HepG2 (cell line): ENCODE data around the gene POLR2F. TPM values are rescaled to one million over a fixed set of nuclear protein-coding genes. Genes with fewer than 3 reads are reported as not detected.

Experiments used
- EP300 ChIP-seq, 3 experiments: sonication (generic) in 1 of 3; formaldehyde crosslinking in 1 of 3; IDR thresholded peaks; 2 replicates each; pipeline versions ENCODE4 v1.5.1 to v1.6.1; 2011 to 2020; ENCODE audit warnings: low read depth in 2 of 3, low read length in 2 of 3, borderline replicate concordance in 1 of 3, improper control_type of control experiment in 1 of 3, mild to moderate bottlenecking in 1 of 3, missing genetic modification reagents in 1 of 3, moderate library complexity in 1 of 3
- HNF4A ChIP-seq: sonication (generic); formaldehyde crosslinking; IDR thresholded peaks from 2 replicates; pipeline ENCODE4 v1.4.0; 2020; ENCODE audit warnings: missing genetic modification reagents
- IRF2 ChIP-seq: IDR thresholded peaks from 2 replicates; pipeline ENCODE4 v1.6.1; 2018; ENCODE audit warnings: missing genetic modification reagents, missing compliant biosample characterization
- ISL2 ChIP-seq: sonication (generic); formaldehyde crosslinking; IDR thresholded peaks from 2 replicates; pipeline ENCODE4 v1.5.0; 2020; ENCODE audit warnings: missing genetic modification reagents
- KDM5A ChIP-seq: fragments of 200-600 bp; sonication (generic); IDR thresholded peaks from 2 replicates; pipeline ENCODE4 v1.7.0; 2018; ENCODE audit warnings: antibody characterized with exemption, mild to moderate bottlenecking, low read length, borderline replicate concordance
- MED1 ChIP-seq: sonication (generic); formaldehyde crosslinking; IDR thresholded peaks from 2 replicates; pipeline ENCODE4 v1.4.0; 2020; ENCODE audit warnings: missing genetic modification reagents
- NR2F6 ChIP-seq, 2 experiments: IDR thresholded peaks; 2 replicates each; pipeline ENCODE4 v1.6.1; 2016; ENCODE audit warnings: antibody characterized with exemption in 1 of 2, mild to moderate bottlenecking in 1 of 2
- RBFOX2 ChIP-seq: fragments of 200-400 bp; formaldehyde crosslinking; IDR thresholded peaks from 2 replicates; pipeline ENCODE4 v1.6.1; 2017; ENCODE audit warnings: low read depth, mild to moderate bottlenecking, low read length
- SOX13 ChIP-seq, 3 experiments: fragments of 450-650 bp in 1 of 3; sonication (generic) in 1 of 3; formaldehyde crosslinking in 1 of 3; IDR thresholded peaks in 2 of 3; conservative IDR thresholded peaks in 1 of 3; 2 replicates each; pipeline versions ENCODE4 v1.5.0 to v1.6.1; 2016 to 2020; ENCODE audit warnings: antibody characterized with exemption in 1 of 3, mild to moderate bottlenecking in 1 of 3, missing compliant biosample characterization in 1 of 3, missing genetic modification reagents in 1 of 3, moderate library complexity in 1 of 3
- SOX6 ChIP-seq, 2 experiments: fragments of 450-650 bp in 1 of 2; sonication (generic) in 1 of 2; formaldehyde crosslinking in 1 of 2; IDR thresholded peaks; 2 replicates each; pipeline versions ENCODE4 v1.4.0 to v1.6.1; 2017 to 2020; ENCODE audit warnings: antibody characterized with exemption in 1 of 2, mild to moderate bottlenecking in 1 of 2, missing genetic modification reagents in 1 of 2
- ZNF570 ChIP-seq: sonication (generic); formaldehyde crosslinking; IDR thresholded peaks from 2 replicates; pipeline ENCODE4 v1.4.0; 2020; ENCODE audit warnings: mild to moderate bottlenecking, missing genetic modification reagents, borderline replicate concordance
- polyA plus RNA-seq, 8 experiments: library from polyadenylated mRNA; depleted of rRNA in 3 of 8; stranded (reverse) in 7 of 8; unstranded in 1 of 8; fragments of >200 nt; fragmentation: Illumina TruSeq in 4 of 8; extraction: Trizol in 4 of 8; gene quantifications; 2 replicates each; pipeline versions ENCODE4 v1.2.1 to v1.2.3, GENCODE V29; 2011 to 2016; ENCODE audit warnings: low read depth in 4 of 8, missing spikeins in 1 of 8, mixed read lengths in 1 of 8; ENCODE audit not compliant: insufficient read depth in 1 of 8
- total RNA-seq, 5 experiments: library from RNA; depleted of rRNA; stranded (reverse); fragments of >200 nt; fragmentation: Illumina TruSeq; extraction: Trizol; gene quantifications; 2 replicates each; pipeline ENCODE4 v1.2.3, GENCODE V29; 2016; ENCODE audit warnings: low read depth in 1 of 5
- TF ChIP-seq, protein P1 (sequence below): sonication (generic); formaldehyde crosslinking; IDR thresholded peaks from 2 replicates; pipeline ENCODE4 v1.5.1; 2020; ENCODE audit warnings: mild to moderate bottlenecking, missing genetic modification reagents, moderate library complexity
- TF ChIP-seq, protein P2 (sequence below): sonication (generic); formaldehyde crosslinking; IDR thresholded peaks from 2 replicates; pipeline ENCODE4 v1.5.1; 2020; ENCODE audit warnings: mild to moderate bottlenecking, missing genetic modification reagents, moderate library complexity
- TF ChIP-seq, protein P3 (sequence below): sonication (generic); formaldehyde crosslinking; IDR thresholded peaks from 2 replicates; pipeline ENCODE4 v1.4.0; 2020; ENCODE audit warnings: low read depth, missing genetic modification reagents
- TF ChIP-seq, protein P4 (sequence below): sonication (generic); formaldehyde crosslinking; IDR thresholded peaks from 2 replicates; pipeline ENCODE4 v1.5.0; 2020; ENCODE audit warnings: mild to moderate bottlenecking, missing genetic modification reagents, borderline replicate concordance

The POLR2F gene
- total and polyA plus RNA-seq, 2 of the 13 experiments (the other 11 are each of a cell fraction or from before 2014, with no cell fraction given) = 135 to 158 TPM

DNA sequence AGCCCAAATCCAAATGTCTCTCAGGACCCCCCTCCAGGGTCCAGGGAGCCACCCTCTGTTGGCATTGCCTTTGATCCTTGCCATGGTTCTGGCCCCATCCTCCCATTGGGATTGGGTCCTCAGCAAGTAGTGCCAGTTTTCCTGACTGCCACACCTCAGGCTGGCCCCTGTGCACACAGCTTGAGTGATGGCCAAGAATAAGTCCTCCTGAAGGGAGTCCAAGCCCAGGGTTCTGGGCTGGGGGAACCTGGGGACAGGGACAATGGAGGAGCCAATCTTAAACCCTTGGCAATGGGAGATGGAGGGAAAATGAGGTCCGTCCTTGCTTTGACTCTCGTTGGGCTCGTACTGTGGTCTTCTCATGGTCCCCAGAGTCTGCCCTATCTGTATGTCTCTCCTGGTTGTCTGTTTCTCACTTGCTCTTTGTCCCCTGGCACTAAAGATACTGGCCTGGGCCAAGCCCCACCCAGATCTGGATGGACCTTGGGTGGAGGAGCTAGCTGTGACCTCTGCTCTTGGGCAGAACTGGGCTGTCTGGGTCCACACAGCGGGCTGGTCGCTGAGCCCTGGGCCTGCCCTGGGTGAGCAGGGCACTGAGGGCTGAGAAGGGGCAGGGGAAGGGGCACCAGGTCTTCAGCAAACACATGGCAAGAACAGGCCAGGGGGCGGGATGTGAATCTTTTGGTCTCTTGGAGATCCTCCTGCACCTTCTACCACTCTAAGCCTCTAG, 27.9 kb downstream of the POLR2F start (continued):
- TF ChIP-seq, protein P1, sequence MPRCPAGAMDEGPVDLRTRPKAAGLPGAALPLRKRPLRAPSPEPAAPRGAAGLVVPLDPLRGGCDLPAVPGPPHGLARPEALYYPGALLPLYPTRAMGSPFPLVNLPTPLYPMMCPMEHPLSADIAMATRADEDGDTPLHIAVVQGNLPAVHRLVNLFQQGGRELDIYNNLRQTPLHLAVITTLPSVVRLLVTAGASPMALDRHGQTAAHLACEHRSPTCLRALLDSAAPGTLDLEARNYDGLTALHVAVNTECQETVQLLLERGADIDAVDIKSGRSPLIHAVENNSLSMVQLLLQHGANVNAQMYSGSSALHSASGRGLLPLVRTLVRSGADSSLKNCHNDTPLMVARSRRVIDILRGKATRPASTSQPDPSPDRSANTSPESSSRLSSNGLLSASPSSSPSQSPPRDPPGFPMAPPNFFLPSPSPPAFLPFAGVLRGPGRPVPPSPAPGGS = 0 out of 2 replicates have a peak, but pooled peaks have one; percentile 35
- TF ChIP-seq NR2F6 (IDR thresholded peaks at IDR 0.05) (peak; percentile 56), NR2F6 (CRISPR knock-in tag; IDR thresholded peaks at IDR 0.05) (peak; percentile 75), ISL2 (no peak), RBFOX2 (0 out of 2 replicates have a peak, but pooled peaks have one; percentile 25), KDM5A (no peak), SOX6 (IDR thresholded peaks at IDR 0.05) (no peak), SOX6 (CRISPR knock-in tag; IDR thresholded peaks at IDR 0.05) (peak; percentile 46), MED1 (CRISPR knock-in tag) (0 out of 2 replicates have a peak, but pooled peaks have one; percentile 28), HNF4A (CRISPR knock-in tag) (peak; percentile 92), EP300 (IDR thresholded peaks at IDR 0.05; ENCODE audit: low read depth in 2 of 2, low read length in 2 of 2) (peak in 1 of 2 experiments; percentile 29; a peak in 1 of 4 replicates), EP300 (CRISPR knock-in tag; IDR thresholded peaks at IDR 0.05; ENCODE audit: borderline replicate concordance) (no peak), SOX13 (IDR thresholded peaks at IDR 0.05) (no peak), SOX13 (CRISPR knock-in tag; conservative IDR thresholded peaks at IDR 0.05 in 1 of 2, IDR thresholded peaks at IDR 0.05 in 1 of 2) (peak in 1 of 2 experiments; percentile 25; a peak in 1 of 4 replicates), IRF2 (0 out of 2 replicates have a peak, but pooled peaks have one; percentile 14), ZNF570 (CRISPR knock-in tag) (no peak)
- TF ChIP-seq, protein P2, sequence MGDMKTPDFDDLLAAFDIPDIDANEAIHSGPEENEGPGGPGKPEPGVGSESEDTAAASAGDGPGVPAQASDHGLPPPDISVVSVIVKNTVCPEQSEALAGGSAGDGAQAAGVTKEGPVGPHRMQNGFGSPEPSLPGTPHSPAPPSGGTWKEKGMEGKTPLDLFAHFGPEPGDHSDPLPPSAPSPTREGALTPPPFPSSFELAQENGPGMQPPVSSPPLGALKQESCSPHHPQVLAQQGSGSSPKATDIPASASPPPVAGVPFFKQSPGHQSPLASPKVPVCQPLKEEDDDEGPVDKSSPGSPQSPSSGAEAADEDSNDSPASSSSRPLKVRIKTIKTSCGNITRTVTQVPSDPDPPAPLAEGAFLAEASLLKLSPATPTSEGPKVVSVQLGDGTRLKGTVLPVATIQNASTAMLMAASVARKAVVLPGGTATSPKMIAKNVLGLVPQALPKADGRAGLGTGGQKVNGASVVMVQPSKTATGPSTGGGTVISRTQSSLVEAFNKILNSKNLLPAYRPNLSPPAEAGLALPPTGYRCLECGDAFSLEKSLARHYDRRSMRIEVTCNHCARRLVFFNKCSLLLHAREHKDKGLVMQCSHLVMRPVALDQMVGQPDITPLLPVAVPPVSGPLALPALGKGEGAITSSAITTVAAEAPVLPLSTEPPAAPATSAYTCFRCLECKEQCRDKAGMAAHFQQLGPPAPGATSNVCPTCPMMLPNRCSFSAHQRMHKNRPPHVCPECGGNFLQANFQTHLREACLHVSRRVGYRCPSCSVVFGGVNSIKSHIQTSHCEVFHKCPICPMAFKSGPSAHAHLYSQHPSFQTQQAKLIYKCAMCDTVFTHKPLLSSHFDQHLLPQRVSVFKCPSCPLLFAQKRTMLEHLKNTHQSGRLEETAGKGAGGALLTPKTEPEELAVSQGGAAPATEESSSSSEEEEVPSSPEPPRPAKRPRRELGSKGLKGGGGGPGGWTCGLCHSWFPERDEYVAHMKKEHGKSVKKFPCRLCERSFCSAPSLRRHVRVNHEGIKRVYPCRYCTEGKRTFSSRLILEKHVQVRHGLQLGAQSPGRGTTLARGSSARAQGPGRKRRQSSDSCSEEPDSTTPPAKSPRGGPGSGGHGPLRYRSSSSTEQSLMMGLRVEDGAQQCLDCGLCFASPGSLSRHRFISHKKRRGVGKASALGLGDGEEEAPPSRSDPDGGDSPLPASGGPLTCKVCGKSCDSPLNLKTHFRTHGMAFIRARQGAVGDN (CRISPR knock-in tag) = peak; percentile 74
- TF ChIP-seq, protein P3, sequence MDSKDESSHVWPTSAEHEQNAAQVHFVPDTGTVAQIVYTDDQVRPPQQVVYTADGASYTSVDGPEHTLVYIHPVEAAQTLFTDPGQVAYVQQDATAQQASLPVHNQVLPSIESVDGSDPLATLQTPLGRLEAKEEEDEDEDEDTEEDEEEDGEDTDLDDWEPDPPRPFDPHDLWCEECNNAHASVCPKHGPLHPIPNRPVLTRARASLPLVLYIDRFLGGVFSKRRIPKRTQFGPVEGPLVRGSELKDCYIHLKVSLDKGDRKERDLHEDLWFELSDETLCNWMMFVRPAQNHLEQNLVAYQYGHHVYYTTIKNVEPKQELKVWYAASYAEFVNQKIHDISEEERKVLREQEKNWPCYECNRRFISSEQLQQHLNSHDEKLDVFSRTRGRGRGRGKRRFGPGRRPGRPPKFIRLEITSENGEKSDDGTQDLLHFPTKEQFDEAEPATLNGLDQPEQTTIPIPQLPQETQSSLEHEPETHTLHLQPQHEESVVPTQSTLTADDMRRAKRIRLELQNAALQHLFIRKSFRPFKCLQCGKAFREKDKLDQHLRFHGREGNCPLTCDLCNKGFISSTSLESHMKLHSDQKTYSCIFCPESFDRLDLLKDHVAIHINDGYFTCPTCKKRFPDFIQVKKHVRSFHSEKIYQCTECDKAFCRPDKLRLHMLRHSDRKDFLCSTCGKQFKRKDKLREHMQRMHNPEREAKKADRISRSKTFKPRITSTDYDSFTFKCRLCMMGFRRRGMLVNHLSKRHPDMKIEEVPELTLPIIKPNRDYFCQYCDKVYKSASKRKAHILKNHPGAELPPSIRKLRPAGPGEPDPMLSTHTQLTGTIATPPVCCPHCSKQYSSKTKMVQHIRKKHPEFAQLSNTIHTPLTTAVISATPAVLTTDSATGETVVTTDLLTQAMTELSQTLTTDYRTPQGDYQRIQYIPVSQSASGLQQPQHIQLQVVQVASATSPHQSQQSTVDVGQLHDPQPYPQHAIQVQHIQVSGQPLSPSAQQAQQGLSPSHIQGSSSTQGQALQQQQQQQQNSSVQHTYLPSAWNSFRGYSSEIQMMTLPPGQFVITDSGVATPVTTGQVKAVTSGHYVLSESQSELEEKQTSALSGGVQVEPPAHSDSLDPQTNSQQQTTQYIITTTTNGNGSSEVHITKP = no peak
- TF ChIP-seq, protein P4, sequence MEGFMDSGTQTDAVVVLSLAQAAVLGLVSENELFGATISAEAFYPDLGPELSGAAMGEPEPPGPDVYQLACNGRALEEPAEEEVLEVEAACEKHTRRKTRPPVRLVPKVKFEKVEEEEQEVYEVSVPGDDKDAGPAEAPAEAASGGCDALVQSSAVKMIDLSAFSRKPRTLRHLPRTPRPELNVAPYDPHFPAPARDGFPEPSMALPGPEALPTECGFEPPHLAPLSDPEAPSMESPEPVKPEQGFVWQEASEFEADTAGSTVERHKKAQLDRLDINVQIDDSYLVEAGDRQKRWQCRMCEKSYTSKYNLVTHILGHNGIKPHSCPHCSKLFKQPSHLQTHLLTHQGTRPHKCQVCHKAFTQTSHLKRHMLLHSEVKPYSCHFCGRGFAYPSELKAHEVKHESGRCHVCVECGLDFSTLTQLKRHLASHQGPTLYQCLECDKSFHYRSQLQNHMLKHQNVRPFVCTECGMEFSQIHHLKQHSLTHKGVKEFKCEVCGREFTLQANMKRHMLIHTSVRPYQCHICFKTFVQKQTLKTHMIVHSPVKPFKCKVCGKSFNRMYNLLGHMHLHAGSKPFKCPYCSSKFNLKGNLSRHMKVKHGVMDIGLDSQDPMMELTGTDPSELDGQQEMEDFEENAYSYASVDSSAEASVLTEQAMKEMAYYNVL (CRISPR knock-in tag) = no peak
